Left ventricle myocardium inferior (tissue), 1 donor: Measurements from ENCODE around the gene ZNF423. TPM values are rescaled to one million over a fixed set of nuclear protein-coding genes. Genes with fewer than 3 reads are reported as not detected.

Experiments used
- DNase-seq: peaks from one replicate; pipeline ENCODE4 v3.0.0-alpha.2; 2020
- H3K27ac ChIP-seq: fragments of 200-600 bp; replicated peaks from 2 replicates; pipeline ENCODE4 v1.8.0; 2021
- H3K27me3 ChIP-seq: fragments of 200-600 bp; 2 replicates; pipeline ENCODE4 v1.8.0; 2021; ENCODE audit warnings: low read depth
- H3K36me3 ChIP-seq: fragments of 200-600 bp; 2 replicates; pipeline ENCODE4 v1.8.0; 2021
- H3K4me1 ChIP-seq: fragments of 200-600 bp; 2 replicates; pipeline ENCODE4 v1.8.0; 2021
- H3K4me3 ChIP-seq: fragments of 200-600 bp; 2 replicates; pipeline ENCODE4 v1.8.0; 2021; ENCODE audit warnings: mild to moderate bottlenecking, moderate library complexity
- H3K9me3 ChIP-seq: fragments of 200-600 bp; replicated peaks from 2 replicates; pipeline ENCODE4 v1.8.0; 2021
- intact Hi-C: fragments of 100-400 bp; cut with micrococcal nuclease; formaldehyde crosslinking; loops from one replicate; pipeline ENCODE4 v1.11.0; 2022
- total RNA-seq: library from RNA; stranded (reverse); fragmentation: NEBNext Ultra II Directional; extraction: Animal tissue kit (Norgen Biotek cat#: 25700); gene quantifications from one replicate; pipeline ENCODE4 v1.2.1, GENCODE V29; 2021
- TF ChIP-seq, protein P1 (sequence below): fragments of 200-600 bp; IDR thresholded peaks from 2 replicates; pipeline ENCODE4 v1.8.0; 2021; ENCODE audit warnings: antibody characterized with exemption, mild to moderate bottlenecking, borderline replicate concordance
- donor health status: DM: no; HTN: yes; CAD: no; lungs with severe emphysema.

The ZNF423 gene
- total RNA-seq, 1 donor from 2014 or later, result 8.6 TPM

- H3K4me3 ChIP-seq, result no peak overlapping the region
- TF ChIP-seq, protein P1, sequence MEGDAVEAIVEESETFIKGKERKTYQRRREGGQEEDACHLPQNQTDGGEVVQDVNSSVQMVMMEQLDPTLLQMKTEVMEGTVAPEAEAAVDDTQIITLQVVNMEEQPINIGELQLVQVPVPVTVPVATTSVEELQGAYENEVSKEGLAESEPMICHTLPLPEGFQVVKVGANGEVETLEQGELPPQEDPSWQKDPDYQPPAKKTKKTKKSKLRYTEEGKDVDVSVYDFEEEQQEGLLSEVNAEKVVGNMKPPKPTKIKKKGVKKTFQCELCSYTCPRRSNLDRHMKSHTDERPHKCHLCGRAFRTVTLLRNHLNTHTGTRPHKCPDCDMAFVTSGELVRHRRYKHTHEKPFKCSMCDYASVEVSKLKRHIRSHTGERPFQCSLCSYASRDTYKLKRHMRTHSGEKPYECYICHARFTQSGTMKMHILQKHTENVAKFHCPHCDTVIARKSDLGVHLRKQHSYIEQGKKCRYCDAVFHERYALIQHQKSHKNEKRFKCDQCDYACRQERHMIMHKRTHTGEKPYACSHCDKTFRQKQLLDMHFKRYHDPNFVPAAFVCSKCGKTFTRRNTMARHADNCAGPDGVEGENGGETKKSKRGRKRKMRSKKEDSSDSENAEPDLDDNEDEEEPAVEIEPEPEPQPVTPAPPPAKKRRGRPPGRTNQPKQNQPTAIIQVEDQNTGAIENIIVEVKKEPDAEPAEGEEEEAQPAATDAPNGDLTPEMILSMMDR, result no peak
- H3K9me3 ChIP-seq, result no peaks in the 10 kb centered on the region
- no peak overlapping the region for H3K27ac ChIP-seq
- no peaks in the 10 kb centered on the region for H3K4me1 ChIP-seq
- no peak for DNase-seq
- no peaks in the 10 kb centered on the region for H3K36me3 ChIP-seq
- peaks cover 8% of the 10 kb centered on the region for H3K27me3 ChIP-seq
- intact Hi-C loops, result no loop called here
Observed at GRCh38 chr16:49498666-49499413, 357.1 kb downstream of the ZNF423 start.

DNA sequence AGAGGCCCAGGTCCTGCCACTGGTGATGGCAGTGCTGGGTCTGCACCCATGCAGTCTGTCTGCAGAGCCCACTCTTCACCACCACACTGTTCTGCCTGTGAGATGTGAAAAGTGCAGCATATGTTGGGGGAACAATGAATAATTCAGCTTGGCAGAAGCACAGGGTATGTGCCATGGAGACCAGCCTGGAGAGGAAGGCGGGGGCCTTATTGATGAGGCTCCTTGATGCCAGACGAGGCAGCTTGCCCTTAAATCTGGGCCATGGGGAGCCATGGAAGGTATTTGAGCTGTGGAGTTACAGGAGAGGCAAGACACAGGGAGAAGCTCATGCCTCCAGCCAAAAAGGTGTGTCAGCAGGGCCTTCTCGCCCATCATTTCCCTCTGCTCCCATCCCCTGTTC, 357.6 kb downstream of the ZNF423 start:
- no peak for DNase-seq
- TF ChIP-seq, protein P1, result no peak
- Histone ChIP-seq H3K27ac (no peak overlapping the region), H3K4me3 (no peak overlapping the region), H3K36me3 (no peaks in the 10 kb centered on the region), H3K4me1 (no peaks in the 10 kb centered on the region), H3K27me3 (peaks cover 8% of the 10 kb centered on the region), H3K9me3 (no peaks in the 10 kb centered on the region)
- intact Hi-C loops, result no loop called here

DNA sequence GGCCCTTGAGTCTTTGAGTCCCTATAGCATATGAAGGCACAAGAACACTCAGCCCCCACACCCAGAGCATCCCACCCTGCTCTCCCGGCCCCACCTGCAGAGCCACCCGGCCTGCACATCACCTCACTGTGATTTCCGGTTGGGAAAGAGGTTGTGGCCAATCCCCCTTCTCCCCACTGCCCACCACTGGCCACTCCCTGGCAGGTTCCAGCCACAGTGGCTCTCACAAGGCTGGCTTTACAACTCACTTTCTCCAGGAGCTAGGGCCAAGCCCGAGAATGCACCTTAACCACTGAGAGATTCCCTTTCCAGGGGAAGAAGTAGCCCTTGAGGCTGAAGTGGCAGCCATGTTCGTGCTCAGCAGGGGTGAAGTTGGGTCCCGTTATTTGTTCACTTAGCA, 358.4 kb downstream of the ZNF423 start:
- TF ChIP-seq, protein P1, result no peak
- H3K4me3 ChIP-seq, result no peak overlapping the region
- no peaks in the 10 kb centered on the region for H3K9me3 ChIP-seq
- peaks cover 4% of the 10 kb centered on the region for H3K4me1 ChIP-seq
- no peak for DNase-seq
- intact Hi-C loops, result no loop called here
- no peaks in the 10 kb centered on the region for H3K36me3 ChIP-seq
- H3K27me3 ChIP-seq, result peaks cover 8% of the 10 kb centered on the region
- no peak overlapping the region for H3K27ac ChIP-seq

DNA sequence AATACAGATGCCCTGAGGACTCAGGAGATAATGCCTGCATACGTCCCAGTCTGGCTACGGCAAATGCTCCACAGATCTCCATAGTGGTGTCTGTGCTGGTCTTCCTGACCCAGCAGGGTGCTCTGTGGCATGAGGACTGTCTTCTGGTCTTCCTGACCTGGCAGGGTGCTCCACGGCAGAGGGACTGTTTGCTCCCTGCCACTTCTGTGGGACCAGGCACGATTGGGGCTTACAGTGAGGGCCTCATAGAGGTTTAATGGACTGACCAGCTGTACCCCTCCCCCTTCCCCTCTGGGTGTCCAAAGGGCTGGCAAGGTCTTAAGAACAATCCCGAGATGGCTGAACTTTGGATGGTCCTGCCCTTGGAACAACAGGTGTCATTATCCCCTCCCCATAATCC, 359.3 kb downstream of the ZNF423 start:
- Histone ChIP-seq H3K9me3 (no peaks in the 10 kb centered on the region), H3K4me3 (no peak overlapping the region), H3K27me3 (peaks cover 8% of the 10 kb centered on the region), H3K4me1 (peaks cover 12% of the 10 kb centered on the region), H3K36me3 (no peaks in the 10 kb centered on the region), H3K27ac (no peak overlapping the region)
- TF ChIP-seq, protein P1, result no peak
- DNase-seq, result no peak
- intact Hi-C loops, result no loop called here

GRCh38 chr16:49495596-49496355, 360.1 kb downstream of the ZNF423 start:
- Histone ChIP-seq H3K27me3 (peaks cover 8% of the 10 kb centered on the region), H3K27ac (no peak overlapping the region), H3K36me3 (no peaks in the 10 kb centered on the region), H3K4me3 (no peak overlapping the region), H3K9me3 (no peaks in the 10 kb centered on the region), H3K4me1 (peaks cover 14% of the 10 kb centered on the region)
- TF ChIP-seq, protein P1, result no peak
- intact Hi-C loops, result no loop called here
- no peak for DNase-seq
